ENCODE measurements around the gene SLC22A31.

The SLC22A31 gene

DNA sequence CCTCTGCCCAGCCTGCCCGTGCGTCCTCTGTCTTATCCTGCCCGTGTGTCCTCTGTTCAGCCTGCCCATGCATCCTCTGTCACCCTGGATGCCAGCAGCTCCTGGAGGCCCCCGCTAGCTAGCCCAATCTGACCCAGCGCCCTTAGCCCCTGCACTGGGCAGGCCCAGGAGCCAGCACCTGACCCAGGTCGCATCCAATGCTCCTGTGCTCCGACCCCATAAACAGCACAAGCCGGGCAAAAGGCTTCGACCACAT lies 15.7 kb downstream of the SLC22A31 start:
- TF ChIP-seq, protein P1, sequence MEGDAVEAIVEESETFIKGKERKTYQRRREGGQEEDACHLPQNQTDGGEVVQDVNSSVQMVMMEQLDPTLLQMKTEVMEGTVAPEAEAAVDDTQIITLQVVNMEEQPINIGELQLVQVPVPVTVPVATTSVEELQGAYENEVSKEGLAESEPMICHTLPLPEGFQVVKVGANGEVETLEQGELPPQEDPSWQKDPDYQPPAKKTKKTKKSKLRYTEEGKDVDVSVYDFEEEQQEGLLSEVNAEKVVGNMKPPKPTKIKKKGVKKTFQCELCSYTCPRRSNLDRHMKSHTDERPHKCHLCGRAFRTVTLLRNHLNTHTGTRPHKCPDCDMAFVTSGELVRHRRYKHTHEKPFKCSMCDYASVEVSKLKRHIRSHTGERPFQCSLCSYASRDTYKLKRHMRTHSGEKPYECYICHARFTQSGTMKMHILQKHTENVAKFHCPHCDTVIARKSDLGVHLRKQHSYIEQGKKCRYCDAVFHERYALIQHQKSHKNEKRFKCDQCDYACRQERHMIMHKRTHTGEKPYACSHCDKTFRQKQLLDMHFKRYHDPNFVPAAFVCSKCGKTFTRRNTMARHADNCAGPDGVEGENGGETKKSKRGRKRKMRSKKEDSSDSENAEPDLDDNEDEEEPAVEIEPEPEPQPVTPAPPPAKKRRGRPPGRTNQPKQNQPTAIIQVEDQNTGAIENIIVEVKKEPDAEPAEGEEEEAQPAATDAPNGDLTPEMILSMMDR (IDR thresholded peaks at IDR 0.05; ENCODE audit: low read length), result no peak
- TF ChIP-seq EZH2 (IDR thresholded peaks at IDR 0.05; ENCODE audit: borderline replicate concordance, low read length), result no peak
- no peak overlapping the region for H3K9ac ChIP-seq (ENCODE audit: low read length)
- H3K27me3 ChIP-seq (ENCODE audit: insufficient read depth, low read length), result 0 out of 2 replicates have a peak, but pooled peaks cover 3% of the 10 kb centered on the region

DNA sequence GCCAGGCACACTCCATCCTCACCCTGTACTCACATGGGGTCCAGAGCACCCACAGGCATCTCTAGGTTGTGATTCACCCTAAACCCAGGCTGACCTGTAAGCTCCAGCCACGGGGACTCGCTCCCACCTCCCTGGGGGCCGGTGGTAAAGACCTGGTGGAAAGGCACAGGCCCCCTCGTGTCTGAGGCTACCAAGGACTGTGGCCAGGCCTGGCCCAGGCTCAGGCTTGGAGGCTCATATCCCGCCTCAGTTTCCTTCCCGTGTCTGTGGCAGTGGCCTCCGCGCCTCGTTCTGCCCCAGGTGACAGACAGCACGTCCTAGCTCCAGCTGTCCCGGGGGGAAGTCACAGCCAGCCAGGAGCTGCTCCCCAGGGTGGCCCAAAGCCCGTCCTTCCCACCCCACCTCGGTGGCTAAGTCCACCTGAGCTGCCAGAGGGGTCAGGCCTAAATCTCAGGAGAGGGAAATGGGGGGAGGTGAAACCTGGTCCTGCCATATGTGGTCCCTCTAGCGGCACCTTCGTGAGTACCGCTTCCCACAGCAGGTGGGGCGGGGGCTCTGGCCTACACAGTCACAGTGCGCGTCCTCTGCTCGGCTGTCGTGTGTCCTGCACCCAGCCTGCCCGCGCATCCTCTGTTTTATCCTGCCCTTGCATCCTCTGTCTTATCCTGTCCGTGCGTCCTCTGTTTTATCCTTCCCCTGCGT lies 16.2 kb downstream of the SLC22A31 start:
- Histone ChIP-seq H3K4me2 (ENCODE audit: low read length) (no peak overlapping the region), H3K36me3 (ENCODE audit: insufficient read depth, low read length) (no peaks in the 10 kb centered on the region), H3K27me3 (ENCODE audit: insufficient read depth, low read length) (peaks cover 3% of the 10 kb centered on the region; the same call in 1 of the 2 replicates)

More for the DNA sequence above, 15.7 kb downstream of the SLC22A31 start:
- Histone ChIP-seq H4K20me1 (ENCODE audit: insufficient read depth, low read length) (no peaks in the 10 kb centered on the region), H3K27ac (ENCODE audit: low read depth, low read length, poor library complexity, severe bottlenecking) (no peak overlapping the region), H2AFZ (ENCODE audit: low read length) (no peak overlapping the region), H3K4me3 (ENCODE audit: low read depth, low read length, poor library complexity, severe bottlenecking) (no peak overlapping the region), H3K9me2 (ENCODE audit: low read depth, low read length) (no peaks in the 10 kb centered on the region), H3K79me2 (ENCODE audit: insufficient read depth, low read length) (no peaks in the 10 kb centered on the region), H3K4me2 (ENCODE audit: low read length) (no peak overlapping the region), H3F3A (ENCODE audit: insufficient read depth, low read length) (0 out of 2 replicates have a peak, but pooled peaks cover 2% of the 10 kb centered on the region), H3K4me1 (ENCODE audit: insufficient read depth, low read length, severe bottlenecking) (no peaks in the 10 kb centered on the region), H3K9me3 (ENCODE audit: low read length) (no peaks in the 10 kb centered on the region), H3K36me3 (ENCODE audit: insufficient read depth, low read length) (no peaks in the 10 kb centered on the region)

DNA sequence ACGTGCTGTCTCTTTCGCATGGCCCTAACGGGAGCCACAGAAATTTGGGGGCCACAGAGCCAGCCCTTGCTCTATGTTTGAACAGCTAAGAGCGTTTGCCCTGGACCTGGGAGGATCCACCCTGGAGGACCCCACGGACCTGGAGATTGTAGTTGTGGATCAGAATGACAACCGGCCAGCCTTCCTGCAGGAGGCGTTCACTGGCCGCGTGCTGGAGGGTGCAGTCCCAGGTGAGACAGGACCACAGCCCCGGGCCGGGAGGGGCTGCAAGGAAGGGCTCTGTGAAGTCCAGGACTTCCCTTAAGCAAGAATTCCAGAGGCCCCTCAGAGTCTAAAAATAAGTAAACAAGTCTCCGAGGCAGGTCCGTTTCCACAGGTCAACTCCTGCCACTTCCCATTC lies 16.9 kb downstream of the SLC22A31 start:
- H2AFZ ChIP-seq (ENCODE audit: low read length), result no peak overlapping the region

More for the DNA sequence above, 16.2 kb downstream of the SLC22A31 start:
- H3K4me1 ChIP-seq (ENCODE audit: insufficient read depth, low read length, severe bottlenecking), result no peaks in the 10 kb centered on the region
- H3K27ac ChIP-seq (ENCODE audit: low read depth, low read length, poor library complexity, severe bottlenecking), result no peak overlapping the region
- no peak overlapping the region for H3K9ac ChIP-seq (ENCODE audit: low read length)
- H3K9me3 ChIP-seq (ENCODE audit: low read length), result no peaks in the 10 kb centered on the region
- no peak overlapping the region for H3K4me3 ChIP-seq (ENCODE audit: low read depth, low read length, poor library complexity, severe bottlenecking)
- H3K9me2 ChIP-seq (ENCODE audit: low read depth, low read length), result no peaks in the 10 kb centered on the region
- no peak overlapping the region for H2AFZ ChIP-seq (ENCODE audit: low read length)
- TF ChIP-seq, protein P1 (IDR thresholded peaks at IDR 0.05; ENCODE audit: low read length), result no peak
- no peak for TF ChIP-seq EZH2 (IDR thresholded peaks at IDR 0.05; ENCODE audit: borderline replicate concordance, low read length)
- H3K79me2 ChIP-seq (ENCODE audit: insufficient read depth, low read length), result no peaks in the 10 kb centered on the region
- no peaks in the 10 kb centered on the region for H4K20me1 ChIP-seq (ENCODE audit: insufficient read depth, low read length)
- H3F3A ChIP-seq (ENCODE audit: insufficient read depth, low read length), result no peaks in the 10 kb centered on the region

More for the DNA sequence above, 16.9 kb downstream of the SLC22A31 start:
- Histone ChIP-seq H3K79me2 (ENCODE audit: insufficient read depth, low read length) (no peaks in the 10 kb centered on the region), H4K20me1 (ENCODE audit: insufficient read depth, low read length) (no peaks in the 10 kb centered on the region), H3K4me3 (ENCODE audit: low read depth, low read length, poor library complexity, severe bottlenecking) (no peak overlapping the region), H3K9me3 (ENCODE audit: low read length) (no peaks in the 10 kb centered on the region), H3K27ac (ENCODE audit: low read depth, low read length, poor library complexity, severe bottlenecking) (no peak overlapping the region), H3F3A (ENCODE audit: insufficient read depth, low read length) (no peaks in the 10 kb centered on the region), H3K4me2 (ENCODE audit: low read length) (no peak overlapping the region), H3K4me1 (ENCODE audit: insufficient read depth, low read length, severe bottlenecking) (no peaks in the 10 kb centered on the region), H3K9ac (ENCODE audit: low read length) (no peak overlapping the region), H3K27me3 (ENCODE audit: insufficient read depth, low read length) (peaks cover 3% of the 10 kb centered on the region; the same call in 1 of the 2 replicates), H3K9me2 (ENCODE audit: low read depth, low read length) (no peaks in the 10 kb centered on the region), H3K36me3 (ENCODE audit: insufficient read depth, low read length) (no peaks in the 10 kb centered on the region)
- TF ChIP-seq, protein P1 (IDR thresholded peaks at IDR 0.05; ENCODE audit: low read length), result no peak
- no peak for TF ChIP-seq EZH2 (IDR thresholded peaks at IDR 0.05; ENCODE audit: borderline replicate concordance, low read length)

Measured in OCI-LY1 (cell line).